H1 (cell line): ENCODE results near the gene FKBP10. TPM values are rescaled to one million over a fixed set of nuclear protein-coding genes. Genes with fewer than 3 reads are reported as not detected.

Experiments
- RBBP5 ChIP-seq: IDR thresholded peaks from 2 replicates; pipeline ENCODE4 v1.7.1; 2012; ENCODE audit warnings: low read depth, mild to moderate bottlenecking, inconsistent platforms, low read length, moderate library complexity, borderline replicate concordance
- polyA plus RNA-seq, 7 experiments: library from polyadenylated mRNA; depleted of rRNA in 3 of 7; stranded (reverse) in 5 of 7; unstranded in 2 of 7; fragments of >200 nt in 5 of 7; fragments of 200-250 nt in 2 of 7; gene quantifications; 1 replicate in 5 of 7; 2 replicates in 1 of 7; 4 replicates in 1 of 7; pipeline versions ENCODE4 v1.2.1 to v1.2.3, GENCODE V29; 2011 to 2013; ENCODE audit warnings: missing spikeins in 2 of 7, mixed read lengths in 2 of 7
- total RNA-seq: library from RNA; stranded (reverse); fragmentation: NEBNext Ultra II Directional; extraction: Animal tissue kit (Norgen Biotek cat#: 25700); gene quantifications from 2 replicates; pipeline ENCODE4 v1.2.1, GENCODE V29; 2021
- TF ChIP-seq, protein P1 (sequence below): fragments of 300-600 bp; sonication (generic); IDR thresholded peaks from 2 replicates; pipeline ENCODE4 v1.7.1; 2012; ENCODE audit warnings: low read length, moderate library complexity, mild to moderate bottlenecking, inconsistent platforms; ENCODE audit not compliant: insufficient replicate concordance

The FKBP10 gene
- total and polyA plus RNA-seq, 2 of the 8 experiments (the other 6 are each of a cell fraction or from before 2014, with no cell fraction given), result 173 to 283 TPM

DNA sequence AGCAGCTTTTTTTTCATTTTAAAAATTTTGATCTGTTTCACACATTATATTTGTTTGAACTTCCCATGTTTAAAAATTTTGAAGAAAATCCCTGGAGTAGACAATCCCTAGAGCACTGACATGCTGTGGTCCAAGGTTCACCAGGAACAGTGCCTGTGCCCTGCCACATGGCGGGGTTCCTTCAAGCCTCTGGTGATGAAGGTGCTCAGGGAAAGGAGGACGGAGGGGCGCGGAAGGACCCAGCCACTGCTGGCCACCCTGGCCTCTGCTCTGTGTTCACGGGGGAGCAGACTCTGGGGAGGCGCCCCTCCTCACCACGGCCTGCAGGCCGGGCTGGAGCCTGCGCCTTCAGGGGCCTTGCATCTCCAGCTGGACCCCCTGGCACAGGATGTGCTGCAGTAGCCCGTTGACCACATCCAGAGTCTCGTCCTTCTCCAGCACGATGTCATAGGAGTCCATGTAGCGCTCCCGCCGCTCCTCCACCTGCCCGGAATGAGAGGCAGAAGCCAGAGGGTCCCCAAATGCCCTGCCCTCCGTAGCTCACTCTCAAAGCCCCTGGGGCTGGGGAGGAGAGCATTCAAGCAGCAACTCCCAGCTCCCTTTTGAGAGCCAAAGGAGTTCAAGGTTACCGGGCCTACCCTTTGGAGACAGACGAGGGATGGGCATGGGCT is 12.5 kb downstream of the FKBP10 start (continued):
- TF ChIP-seq, protein P1, sequence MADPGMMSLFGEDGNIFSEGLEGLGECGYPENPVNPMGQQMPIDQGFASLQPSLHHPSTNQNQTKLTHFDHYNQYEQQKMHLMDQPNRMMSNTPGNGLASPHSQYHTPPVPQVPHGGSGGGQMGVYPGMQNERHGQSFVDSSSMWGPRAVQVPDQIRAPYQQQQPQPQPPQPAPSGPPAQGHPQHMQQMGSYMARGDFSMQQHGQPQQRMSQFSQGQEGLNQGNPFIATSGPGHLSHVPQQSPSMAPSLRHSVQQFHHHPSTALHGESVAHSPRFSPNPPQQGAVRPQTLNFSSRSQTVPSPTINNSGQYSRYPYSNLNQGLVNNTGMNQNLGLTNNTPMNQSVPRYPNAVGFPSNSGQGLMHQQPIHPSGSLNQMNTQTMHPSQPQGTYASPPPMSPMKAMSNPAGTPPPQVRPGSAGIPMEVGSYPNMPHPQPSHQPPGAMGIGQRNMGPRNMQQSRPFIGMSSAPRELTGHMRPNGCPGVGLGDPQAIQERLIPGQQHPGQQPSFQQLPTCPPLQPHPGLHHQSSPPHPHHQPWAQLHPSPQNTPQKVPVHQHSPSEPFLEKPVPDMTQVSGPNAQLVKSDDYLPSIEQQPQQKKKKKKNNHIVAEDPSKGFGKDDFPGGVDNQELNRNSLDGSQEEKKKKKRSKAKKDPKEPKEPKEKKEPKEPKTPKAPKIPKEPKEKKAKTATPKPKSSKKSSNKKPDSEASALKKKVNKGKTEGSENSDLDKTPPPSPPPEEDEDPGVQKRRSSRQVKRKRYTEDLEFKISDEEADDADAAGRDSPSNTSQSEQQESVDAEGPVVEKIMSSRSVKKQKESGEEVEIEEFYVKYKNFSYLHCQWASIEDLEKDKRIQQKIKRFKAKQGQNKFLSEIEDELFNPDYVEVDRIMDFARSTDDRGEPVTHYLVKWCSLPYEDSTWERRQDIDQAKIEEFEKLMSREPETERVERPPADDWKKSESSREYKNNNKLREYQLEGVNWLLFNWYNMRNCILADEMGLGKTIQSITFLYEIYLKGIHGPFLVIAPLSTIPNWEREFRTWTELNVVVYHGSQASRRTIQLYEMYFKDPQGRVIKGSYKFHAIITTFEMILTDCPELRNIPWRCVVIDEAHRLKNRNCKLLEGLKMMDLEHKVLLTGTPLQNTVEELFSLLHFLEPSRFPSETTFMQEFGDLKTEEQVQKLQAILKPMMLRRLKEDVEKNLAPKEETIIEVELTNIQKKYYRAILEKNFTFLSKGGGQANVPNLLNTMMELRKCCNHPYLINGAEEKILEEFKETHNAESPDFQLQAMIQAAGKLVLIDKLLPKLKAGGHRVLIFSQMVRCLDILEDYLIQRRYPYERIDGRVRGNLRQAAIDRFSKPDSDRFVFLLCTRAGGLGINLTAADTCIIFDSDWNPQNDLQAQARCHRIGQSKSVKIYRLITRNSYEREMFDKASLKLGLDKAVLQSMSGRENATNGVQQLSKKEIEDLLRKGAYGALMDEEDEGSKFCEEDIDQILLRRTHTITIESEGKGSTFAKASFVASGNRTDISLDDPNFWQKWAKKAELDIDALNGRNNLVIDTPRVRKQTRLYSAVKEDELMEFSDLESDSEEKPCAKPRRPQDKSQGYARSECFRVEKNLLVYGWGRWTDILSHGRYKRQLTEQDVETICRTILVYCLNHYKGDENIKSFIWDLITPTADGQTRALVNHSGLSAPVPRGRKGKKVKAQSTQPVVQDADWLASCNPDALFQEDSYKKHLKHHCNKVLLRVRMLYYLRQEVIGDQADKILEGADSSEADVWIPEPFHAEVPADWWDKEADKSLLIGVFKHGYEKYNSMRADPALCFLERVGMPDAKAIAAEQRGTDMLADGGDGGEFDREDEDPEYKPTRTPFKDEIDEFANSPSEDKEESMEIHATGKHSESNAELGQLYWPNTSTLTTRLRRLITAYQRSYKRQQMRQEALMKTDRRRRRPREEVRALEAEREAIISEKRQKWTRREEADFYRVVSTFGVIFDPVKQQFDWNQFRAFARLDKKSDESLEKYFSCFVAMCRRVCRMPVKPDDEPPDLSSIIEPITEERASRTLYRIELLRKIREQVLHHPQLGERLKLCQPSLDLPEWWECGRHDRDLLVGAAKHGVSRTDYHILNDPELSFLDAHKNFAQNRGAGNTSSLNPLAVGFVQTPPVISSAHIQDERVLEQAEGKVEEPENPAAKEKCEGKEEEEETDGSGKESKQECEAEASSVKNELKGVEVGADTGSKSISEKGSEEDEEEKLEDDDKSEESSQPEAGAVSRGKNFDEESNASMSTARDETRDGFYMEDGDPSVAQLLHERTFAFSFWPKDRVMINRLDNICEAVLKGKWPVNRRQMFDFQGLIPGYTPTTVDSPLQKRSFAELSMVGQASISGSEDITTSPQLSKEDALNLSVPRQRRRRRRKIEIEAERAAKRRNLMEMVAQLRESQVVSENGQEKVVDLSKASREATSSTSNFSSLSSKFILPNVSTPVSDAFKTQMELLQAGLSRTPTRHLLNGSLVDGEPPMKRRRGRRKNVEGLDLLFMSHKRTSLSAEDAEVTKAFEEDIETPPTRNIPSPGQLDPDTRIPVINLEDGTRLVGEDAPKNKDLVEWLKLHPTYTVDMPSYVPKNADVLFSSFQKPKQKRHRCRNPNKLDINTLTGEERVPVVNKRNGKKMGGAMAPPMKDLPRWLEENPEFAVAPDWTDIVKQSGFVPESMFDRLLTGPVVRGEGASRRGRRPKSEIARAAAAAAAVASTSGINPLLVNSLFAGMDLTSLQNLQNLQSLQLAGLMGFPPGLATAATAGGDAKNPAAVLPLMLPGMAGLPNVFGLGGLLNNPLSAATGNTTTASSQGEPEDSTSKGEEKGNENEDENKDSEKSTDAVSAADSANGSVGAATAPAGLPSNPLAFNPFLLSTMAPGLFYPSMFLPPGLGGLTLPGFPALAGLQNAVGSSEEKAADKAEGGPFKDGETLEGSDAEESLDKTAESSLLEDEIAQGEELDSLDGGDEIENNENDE, result no peak
- TF ChIP-seq RBBP5, result no peak
